Measurements from ENCODE around the gene HIVEP3. TPM values are rescaled to one million over a fixed set of nuclear protein-coding genes. Genes with fewer than 3 reads are reported as not detected.

The HIVEP3 gene
- total RNA-seq, 5 donors from 2014 or later (not counting 1 experiment from before 2014, with no cell fraction given) = 7.0 to 15.3 (median 8.8) TPM

- H3K27me3 ChIP-seq (replicated peaks in 1 of 2; ENCODE audit: control insufficient read depth in 2 of 2, extremely low read depth in 1 of 2, insufficient read depth in 2 of 2, low read length in 1 of 2) = peaks cover 0 to 31% of the 10 kb centered on the region in 2 experiments
- no peaks in the 10 kb centered on the region for H3K9me3 ChIP-seq
- H3K4me3 ChIP-seq (ENCODE audit: control insufficient read depth in 1 of 2, extremely low read depth in 1 of 2, low read length in 1 of 2) = no peak overlapping the region
- no peak for DNase-seq
- no peak overlapping the region for H3K27ac ChIP-seq (ENCODE audit: low read length)
- no peaks in the 10 kb centered on the region for H3K36me3 ChIP-seq (ENCODE audit: control insufficient read depth in 2 of 2, extremely low read depth in 1 of 2, insufficient read depth in 1 of 2, low read length in 1 of 2)
- no peaks in the 10 kb centered on the region for H3K4me1 Mint-ChIP-seq
- H3K27ac Mint-ChIP-seq = no peak overlapping the region
- no peak overlapping the region for H3K4me3 Mint-ChIP-seq
- no peaks in the 10 kb centered on the region for H3K4me1 ChIP-seq (ENCODE audit: control insufficient read depth in 1 of 2, extremely low read depth in 1 of 2, insufficient read depth in 2 of 2, low read length in 2 of 2)
- ChIA-PET CTCF (interaction anchor here in 1 of 2 donors (0.7 kb wide), 1 partner anchor 1716 kb away, joined by 3 read pairs; no protein-coding TSS in a partner anchor), POLR2A (no interaction called here)
- no peaks in the 10 kb centered on the region for H3K9me3 Mint-ChIP-seq
- H3K27me3 Mint-ChIP-seq = peaks cover 0 to 4% of the 10 kb centered on the region in 2 donors
- ATAC-seq (replicated peaks in 1 of 4) = no peak
- no peaks in the 10 kb centered on the region for H3K36me3 Mint-ChIP-seq
- WGBS (ENCODE audit: insufficient coverage) = 74% methylated on average over 10 of the region's 12 CpGs
Observed at GRCh38 chr1:41478118-41478748, 440.5 kb downstream of the HIVEP3 start.

- Histone ChIP-seq H3K9me3 (no peaks in the 10 kb centered on the region), H3K4me1 (ENCODE audit: control insufficient read depth in 1 of 2, extremely low read depth in 1 of 2, insufficient read depth in 2 of 2, low read length in 2 of 2) (no peaks in the 10 kb centered on the region), H3K27ac (ENCODE audit: low read length) (no peak overlapping the region), H3K36me3 (ENCODE audit: control insufficient read depth in 2 of 2, extremely low read depth in 1 of 2, insufficient read depth in 1 of 2, low read length in 1 of 2) (no peaks in the 10 kb centered on the region), H3K4me3 (ENCODE audit: control insufficient read depth in 1 of 2, extremely low read depth in 1 of 2, low read length in 1 of 2) (no peak overlapping the region), H3K27me3 (replicated peaks in 1 of 2; ENCODE audit: control insufficient read depth in 2 of 2, extremely low read depth in 1 of 2, insufficient read depth in 2 of 2, low read length in 1 of 2) (peaks cover 0 to 24% of the 10 kb centered on the region in 2 experiments)
- Mint-ChIP-seq H3K27ac (no peak overlapping the region), H3K9me3 (no peaks in the 10 kb centered on the region), H3K36me3 (no peaks in the 10 kb centered on the region), H3K4me1 (no peaks in the 10 kb centered on the region), H3K4me3 (no peak overlapping the region), H3K27me3 (no peaks in the 10 kb centered on the region)
- ChIA-PET CTCF (no interaction called here), POLR2A (interaction anchor here in 1 of 2 donors (0.7 kb wide), 1 partner anchor 107 kb away, joined by 5 read pairs; no protein-coding TSS in a partner anchor)
- no peak for DNase-seq
- 88% methylated on average over 10 of the region's 11 CpGs for WGBS (ENCODE audit: insufficient coverage)
- ATAC-seq (replicated peaks in 1 of 4) = no peak
Observed at GRCh38 chr1:41476807-41477361, 441.8 kb downstream of the HIVEP3 start.

- no peaks in the 10 kb centered on the region for H3K4me1 Mint-ChIP-seq
- no peaks in the 10 kb centered on the region for H3K9me3 ChIP-seq
- no peak overlapping the region for H3K27ac ChIP-seq (ENCODE audit: low read length)
- no peaks in the 10 kb centered on the region for H3K4me1 ChIP-seq (ENCODE audit: control insufficient read depth in 1 of 2, extremely low read depth in 1 of 2, insufficient read depth in 2 of 2, low read length in 2 of 2)
- no peak overlapping the region for H3K27ac Mint-ChIP-seq
- POLR2A ChIA-PET = interaction anchor here in 1 of 2 donors (0.6 kb wide), 1 partner anchor 13 kb away, joined by 9 read pairs; no protein-coding TSS in a partner anchor
- H3K4me3 ChIP-seq (ENCODE audit: control insufficient read depth in 1 of 2, extremely low read depth in 1 of 2, low read length in 1 of 2) = no peak overlapping the region
- H3K36me3 Mint-ChIP-seq = no peaks in the 10 kb centered on the region
- H3K9me3 Mint-ChIP-seq = no peaks in the 10 kb centered on the region
- H3K27me3 ChIP-seq (replicated peaks in 1 of 2; ENCODE audit: control insufficient read depth in 2 of 2, extremely low read depth in 1 of 2, insufficient read depth in 2 of 2, low read length in 1 of 2) = peaks cover 0 to 30% of the 10 kb centered on the region in 2 experiments
- no peaks in the 10 kb centered on the region for H3K36me3 ChIP-seq (ENCODE audit: control insufficient read depth in 2 of 2, extremely low read depth in 1 of 2, insufficient read depth in 1 of 2, low read length in 1 of 2)
- ATAC-seq (replicated peaks in 1 of 4) (no peak), DNase-seq (no peak)
- CTCF ChIA-PET = no interaction called here
- 85% methylated on average over 2 of the region's 8 CpGs for WGBS (ENCODE audit: insufficient coverage)
- no peaks in the 10 kb centered on the region for H3K27me3 Mint-ChIP-seq
- no peak overlapping the region for H3K4me3 Mint-ChIP-seq
Observed at GRCh38 chr1:41475859-41476567, 442.7 kb downstream of the HIVEP3 start.

- ChIA-PET POLR2A (interaction anchor here in 1 of 2 donors (0.6 kb wide), 1 partner anchor 13 kb away, joined by 9 read pairs; no protein-coding TSS in a partner anchor), CTCF (no interaction called here)
- Histone ChIP-seq H3K4me1 (ENCODE audit: control insufficient read depth in 1 of 2, extremely low read depth in 1 of 2, insufficient read depth in 2 of 2, low read length in 2 of 2) (no peaks in the 10 kb centered on the region), H3K9me3 (no peaks in the 10 kb centered on the region), H3K27me3 (replicated peaks in 1 of 2; ENCODE audit: control insufficient read depth in 2 of 2, extremely low read depth in 1 of 2, insufficient read depth in 2 of 2, low read length in 1 of 2) (peaks cover 0 to 30% of the 10 kb centered on the region in 2 experiments), H3K4me3 (ENCODE audit: control insufficient read depth in 1 of 2, extremely low read depth in 1 of 2, low read length in 1 of 2) (no peak overlapping the region), H3K36me3 (ENCODE audit: control insufficient read depth in 2 of 2, extremely low read depth in 1 of 2, insufficient read depth in 1 of 2, low read length in 1 of 2) (no peaks in the 10 kb centered on the region), H3K27ac (ENCODE audit: low read length) (no peak overlapping the region)
- H3K27me3 Mint-ChIP-seq = no peaks in the 10 kb centered on the region
- H3K9me3 Mint-ChIP-seq = no peaks in the 10 kb centered on the region
- H3K4me1 Mint-ChIP-seq = no peaks in the 10 kb centered on the region
- no peaks in the 10 kb centered on the region for H3K36me3 Mint-ChIP-seq
- DNase-seq = no peak
- no CpG with 5 or more reads among the region's 4 CpGs for WGBS (ENCODE audit: insufficient coverage)
- no peak overlapping the region for H3K4me3 Mint-ChIP-seq
- no peak for ATAC-seq (replicated peaks in 1 of 4)
- no peak overlapping the region for H3K27ac Mint-ChIP-seq
Observed at GRCh38 chr1:41475346-41475745, 443.4 kb downstream of the HIVEP3 start.

- Mint-ChIP-seq H3K27ac (no peak overlapping the region), H3K36me3 (no peaks in the 10 kb centered on the region), H3K9me3 (no peaks in the 10 kb centered on the region), H3K4me3 (no peak overlapping the region), H3K4me1 (no peaks in the 10 kb centered on the region), H3K27me3 (no peaks in the 10 kb centered on the region)
- POLR2A ChIA-PET = no interaction called here
- Histone ChIP-seq H3K9me3 (no peaks in the 10 kb centered on the region), H3K27ac (ENCODE audit: low read length) (no peak overlapping the region), H3K27me3 (replicated peaks in 1 of 2; ENCODE audit: control insufficient read depth in 2 of 2, extremely low read depth in 1 of 2, insufficient read depth in 2 of 2, low read length in 1 of 2) (peaks cover 0 to 32% of the 10 kb centered on the region in 2 experiments), H3K4me1 (ENCODE audit: control insufficient read depth in 1 of 2, extremely low read depth in 1 of 2, insufficient read depth in 2 of 2, low read length in 2 of 2) (no peaks in the 10 kb centered on the region), H3K4me3 (ENCODE audit: control insufficient read depth in 1 of 2, extremely low read depth in 1 of 2, low read length in 1 of 2) (no peak overlapping the region), H3K36me3 (ENCODE audit: control insufficient read depth in 2 of 2, extremely low read depth in 1 of 2, insufficient read depth in 1 of 2, low read length in 1 of 2) (no peaks in the 10 kb centered on the region)
- WGBS (ENCODE audit: insufficient coverage) = 76% methylated on average over 12 of the region's 17 CpGs
- CTCF ChIA-PET = no interaction called here
- no peak for DNase-seq
- ATAC-seq (replicated peaks in 1 of 4) = no peak
Observed at GRCh38 chr1:41474490-41475271, 444.0 kb downstream of the HIVEP3 start.

GRCh38 chr1:41473738-41474362, 444.9 kb downstream of the HIVEP3 start:
- no peaks in the 10 kb centered on the region for H3K36me3 Mint-ChIP-seq
- DNase-seq (no peak), ATAC-seq (replicated peaks in 1 of 4) (no peak)
- H3K9me3 Mint-ChIP-seq = no peaks in the 10 kb centered on the region
- POLR2A ChIA-PET = no interaction called here
- no peaks in the 10 kb centered on the region for H3K4me1 ChIP-seq (ENCODE audit: control insufficient read depth in 1 of 2, extremely low read depth in 1 of 2, insufficient read depth in 2 of 2, low read length in 2 of 2)
- H3K36me3 ChIP-seq (ENCODE audit: control insufficient read depth in 2 of 2, extremely low read depth in 1 of 2, insufficient read depth in 1 of 2, low read length in 1 of 2) = no peaks in the 10 kb centered on the region
- WGBS (ENCODE audit: insufficient coverage) = 82% methylated on average over 6 of the region's 6 CpGs
- H3K4me3 ChIP-seq (ENCODE audit: control insufficient read depth in 1 of 2, extremely low read depth in 1 of 2, low read length in 1 of 2) = no peak overlapping the region
- H3K27ac Mint-ChIP-seq = no peak overlapping the region
- no peaks in the 10 kb centered on the region for H3K4me1 Mint-ChIP-seq
- no peaks in the 10 kb centered on the region for H3K9me3 ChIP-seq
- peaks cover 0 to 26% of the 10 kb centered on the region in 2 experiments for H3K27me3 ChIP-seq (replicated peaks in 1 of 2; ENCODE audit: control insufficient read depth in 2 of 2, extremely low read depth in 1 of 2, insufficient read depth in 2 of 2, low read length in 1 of 2)
- CTCF ChIA-PET = no interaction called here
- H3K27me3 Mint-ChIP-seq = no peaks in the 10 kb centered on the region
- no peak overlapping the region for H3K27ac ChIP-seq (ENCODE audit: low read length)
- H3K4me3 Mint-ChIP-seq = no peak overlapping the region

All from T-cell (primary cell).